HepG2 (cell line): ENCODE data around the gene FAM3A. TPM values are rescaled to one million over a fixed set of nuclear protein-coding genes. Genes with fewer than 3 reads are reported as not detected.
A peak's percentile ranks its signal among the peaks of the same experiment; 100 is the strongest.

Experiments used
- ATAC-seq: fragments of 200-7000 bp; cut with Tn5 transposase; 3 replicates; pipeline ENCODE4 v1.9.1; 2020; ENCODE audit warnings: mild to moderate bottlenecking, moderate library complexity
- BruUV-seq: library from RNA; stranded (reverse); fragments of 400-500 nt; replicated peaks from 2 replicates; lab custom pipeline; 2021; lab: Mats Ljungman, UMichigan
- CTCF ChIA-PET: fragments of 300-600 bp; formaldehyde crosslinking; extraction: SDS; loops from one replicate; lab custom pipeline; 2021; ENCODE audit warnings: low total read pairs, inconsistent platforms, low intra/inter-chr PET ratio; lab: Yijun Ruan, JAX
- POLR2A ChIA-PET: fragments of 350-600 bp; sonication (Branson Sonifier 250); formaldehyde crosslinking; loops from one replicate; lab custom pipeline; 2020; ENCODE audit warnings: antibody characterized with exemption, inconsistent platforms; lab: Yijun Ruan, JAX
- DNase-seq: peaks from one replicate; pipeline ENCODE4 v3.0.0-alpha.2; 2015; ENCODE audit warnings: low spot score
- FAIRE-seq: peaks from 3 replicates; lab custom pipeline; 2011; peaks lifted over from hg19 to GRCh38; lab: Jason Lieb, UNC
- H2AFZ ChIP-seq: one replicate; pipeline ENCODE4 v1.6.1; 2011; ENCODE audit warnings: low read length, inconsistent platforms
- H3K27ac ChIP-seq: fragments of 300-600 bp; 3 replicates; pipeline ENCODE4 v1.8.0; 2011; ENCODE audit warnings: mixed run types, mild to moderate bottlenecking, mixed read lengths, low read length, inconsistent platforms; ENCODE audit not compliant: insufficient read depth; ENCODE audit errors: extremely low read length
- H3K27me3 ChIP-seq, 2 experiments: fragments of 200-600 bp in 1 of 2; 2 replicates in 1 of 2; 3 replicates in 1 of 2; pipeline versions ENCODE4 v1.6.0 to v1.8.0; 2011; ENCODE audit warnings: low read length in 2 of 2, mild to moderate bottlenecking in 2 of 2, moderate library complexity in 2 of 2, inconsistent platforms in 1 of 2; ENCODE audit not compliant: insufficient read depth in 2 of 2, control insufficient read depth in 1 of 2
- H3K36me3 ChIP-seq, 2 experiments: fragments of 200-600 bp in 1 of 2; replicated peaks in 1 of 2; 2 replicates in 1 of 2; 3 replicates in 1 of 2; pipeline versions ENCODE4 v1.5.1 to v1.8.0; 2011; ENCODE audit warnings: low read length in 2 of 2, inconsistent platforms in 1 of 2; ENCODE audit not compliant: insufficient read depth in 2 of 2, control insufficient read depth in 1 of 2
- H3K4me1 ChIP-seq: 2 replicates; pipeline ENCODE4 v1.5.1; 2012; ENCODE audit warnings: low read length, inconsistent platforms; ENCODE audit not compliant: insufficient read depth
- H3K4me2 ChIP-seq: 2 replicates; pipeline ENCODE4 v1.6.0; 2011; ENCODE audit warnings: low read depth, low read length, inconsistent platforms
- H3K4me3 ChIP-seq, 3 experiments: fragments of 200-600 bp in 1 of 3; sonication (generic), shearing (Covaris generic) in 1 of 3; replicated peaks in 1 of 3; 2 replicates each; pipeline ENCODE4 v1.5.1; 2011 to 2016; ENCODE audit warnings: low read length in 3 of 3, inconsistent platforms in 2 of 3, low read depth in 2 of 3, mild to moderate bottlenecking in 2 of 3, control low read depth in 1 of 3, mixed read lengths in 1 of 3; ENCODE audit not compliant: insufficient read depth in 1 of 3
- H3K79me2 ChIP-seq: one replicate; pipeline ENCODE4 v1.6.1; 2011; ENCODE audit warnings: low read length, inconsistent platforms; ENCODE audit not compliant: insufficient read depth
- H3K9ac ChIP-seq: 2 replicates; pipeline ENCODE4 v1.6.0; 2011; ENCODE audit warnings: mild to moderate bottlenecking, low read depth, low read length, inconsistent platforms; ENCODE audit not compliant: insufficient read depth
- H3K9me3 ChIP-seq: 2 replicates; pipeline ENCODE4 v1.5.1; 2012; ENCODE audit warnings: mild to moderate bottlenecking, low read length
- H4K20me1 ChIP-seq: 2 replicates; pipeline ENCODE4 v1.6.0; 2011; ENCODE audit warnings: inconsistent platforms, mild to moderate bottlenecking, low read length, moderate library complexity; ENCODE audit not compliant: insufficient read depth
- ZSCAN25 ChIP-seq: sonication (generic); formaldehyde crosslinking; IDR thresholded peaks from 2 replicates; pipeline ENCODE4 v1.8.0; 2022; ENCODE audit warnings: mild to moderate bottlenecking, missing genetic modification reagents
- WGBS: methylation state at CpG from one replicate; pipeline ENCODE4 v1.1.6; 2017; ENCODE audit warnings: low lambda C conversion rate; 5-methylcytosine and 5-hydroxymethylcytosine counted together
- in situ Hi-C: cut with HindIII; loops from 2 replicates; pipeline ENCODE4 v1.10.0; 2017; ENCODE audit warnings: low pct_unique_long_range_greater_than_20kb; ENCODE audit not compliant: extremely low pct_ligation_motif_present
- intact Hi-C: fragments of 100-400 bp; cut with micrococcal nuclease; formaldehyde crosslinking; loops from one replicate; pipeline ENCODE4 v1.10.0; 2022; ENCODE audit not compliant: unreplicated experiment
- polyA plus RNA-seq, 8 experiments: library from polyadenylated mRNA; depleted of rRNA in 3 of 8; stranded (reverse) in 7 of 8; unstranded in 1 of 8; fragments of >200 nt; fragmentation: Illumina TruSeq in 4 of 8; extraction: Trizol in 4 of 8; gene quantifications; 2 replicates each; pipeline versions ENCODE4 v1.2.1 to v1.2.3, GENCODE V29; 2011 to 2016; ENCODE audit warnings: low read depth in 4 of 8, missing spikeins in 1 of 8, mixed read lengths in 1 of 8; ENCODE audit not compliant: insufficient read depth in 1 of 8
- total RNA-seq, 5 experiments: library from RNA; depleted of rRNA; stranded (reverse); fragments of >200 nt; fragmentation: Illumina TruSeq; extraction: Trizol; gene quantifications; 2 replicates each; pipeline ENCODE4 v1.2.3, GENCODE V29; 2016; ENCODE audit warnings: low read depth in 1 of 5
- TF ChIP-seq, protein P1 (sequence below): sonication (generic); formaldehyde crosslinking; IDR thresholded peaks from 2 replicates; pipeline ENCODE4 v1.4.0; 2020; ENCODE audit warnings: missing genetic modification reagents, borderline replicate concordance
- TF ChIP-seq, protein P2 (sequence below): sonication (generic); formaldehyde crosslinking; IDR thresholded peaks from 2 replicates; pipeline ENCODE4 v1.8.0; 2022; ENCODE audit warnings: mild to moderate bottlenecking, missing genetic modification reagents
- TF ChIP-seq, protein P3 (sequence below): sonication (generic); formaldehyde crosslinking; IDR thresholded peaks from 2 replicates; pipeline ENCODE4 v1.5.1; 2020; ENCODE audit warnings: mild to moderate bottlenecking, missing genetic modification reagents, moderate library complexity
- TF ChIP-seq, protein P4 (sequence below): sonication (generic); formaldehyde crosslinking; IDR thresholded peaks from 2 replicates; pipeline ENCODE4 v1.4.0; 2020; ENCODE audit warnings: mild to moderate bottlenecking, low read depth, missing genetic modification reagents
- TF ChIP-seq, protein P5 (sequence below): sonication (generic); formaldehyde crosslinking; IDR thresholded peaks from 2 replicates; pipeline ENCODE4 v1.4.0; 2020; ENCODE audit warnings: mild to moderate bottlenecking, missing genetic modification reagents

The FAM3A gene
- total and polyA plus RNA-seq, 2 of the 13 experiments (the other 11 are each of a cell fraction or from before 2014, with no cell fraction given) = 11.2 to 22.7 TPM

DNA sequence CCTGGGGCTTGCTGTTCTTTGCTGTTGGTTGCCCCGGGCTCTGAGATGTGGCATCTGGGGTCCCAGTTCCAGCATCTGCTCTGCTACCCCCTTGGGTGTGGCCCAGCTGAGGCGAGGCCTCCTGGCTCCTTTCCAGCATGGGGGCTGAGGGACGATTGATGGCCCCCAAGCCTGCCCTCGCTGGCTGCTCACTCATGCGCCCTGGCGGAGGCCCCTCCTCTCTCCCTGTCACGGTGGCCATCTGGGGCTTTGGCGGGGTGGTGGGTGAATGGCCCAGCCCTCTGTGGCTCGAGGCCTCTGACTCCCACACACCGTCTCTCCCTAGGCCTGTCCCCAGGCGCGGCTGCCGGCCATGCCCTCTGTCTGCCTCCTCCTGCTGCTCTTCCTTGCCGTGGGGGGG lies 56.2 kb downstream of the FAM3A start:
- Histone ChIP-seq H4K20me1 (no peaks in the 10 kb centered on the region), H3K4me2 (peak overlapping the region; percentile 73), H3K9me3 (no peaks in the 10 kb centered on the region)
- TF ChIP-seq, protein P1, sequence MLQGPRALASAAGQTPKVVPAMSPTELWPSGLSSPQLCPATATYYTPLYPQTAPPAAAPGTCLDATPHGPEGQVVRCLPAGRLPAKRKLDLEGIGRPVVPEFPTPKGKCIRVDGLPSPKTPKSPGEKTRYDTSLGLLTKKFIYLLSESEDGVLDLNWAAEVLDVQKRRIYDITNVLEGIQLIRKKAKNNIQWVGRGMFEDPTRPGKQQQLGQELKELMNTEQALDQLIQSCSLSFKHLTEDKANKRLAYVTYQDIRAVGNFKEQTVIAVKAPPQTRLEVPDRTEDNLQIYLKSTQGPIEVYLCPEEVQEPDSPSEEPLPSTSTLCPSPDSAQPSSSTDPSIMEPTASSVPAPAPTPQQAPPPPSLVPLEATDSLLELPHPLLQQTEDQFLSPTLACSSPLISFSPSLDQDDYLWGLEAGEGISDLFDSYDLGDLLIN (CRISPR knock-in tag) = no peak
- TF ChIP-seq ZSCAN25 = no peak
- TF ChIP-seq, protein P2, sequence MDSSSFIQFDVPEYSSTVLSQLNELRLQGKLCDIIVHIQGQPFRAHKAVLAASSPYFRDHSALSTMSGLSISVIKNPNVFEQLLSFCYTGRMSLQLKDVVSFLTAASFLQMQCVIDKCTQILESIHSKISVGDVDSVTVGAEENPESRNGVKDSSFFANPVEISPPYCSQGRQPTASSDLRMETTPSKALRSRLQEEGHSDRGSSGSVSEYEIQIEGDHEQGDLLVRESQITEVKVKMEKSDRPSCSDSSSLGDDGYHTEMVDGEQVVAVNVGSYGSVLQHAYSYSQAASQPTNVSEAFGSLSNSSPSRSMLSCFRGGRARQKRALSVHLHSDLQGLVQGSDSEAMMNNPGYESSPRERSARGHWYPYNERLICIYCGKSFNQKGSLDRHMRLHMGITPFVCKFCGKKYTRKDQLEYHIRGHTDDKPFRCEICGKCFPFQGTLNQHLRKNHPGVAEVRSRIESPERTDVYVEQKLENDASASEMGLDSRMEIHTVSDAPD = no peak
- TF ChIP-seq, protein P3, sequence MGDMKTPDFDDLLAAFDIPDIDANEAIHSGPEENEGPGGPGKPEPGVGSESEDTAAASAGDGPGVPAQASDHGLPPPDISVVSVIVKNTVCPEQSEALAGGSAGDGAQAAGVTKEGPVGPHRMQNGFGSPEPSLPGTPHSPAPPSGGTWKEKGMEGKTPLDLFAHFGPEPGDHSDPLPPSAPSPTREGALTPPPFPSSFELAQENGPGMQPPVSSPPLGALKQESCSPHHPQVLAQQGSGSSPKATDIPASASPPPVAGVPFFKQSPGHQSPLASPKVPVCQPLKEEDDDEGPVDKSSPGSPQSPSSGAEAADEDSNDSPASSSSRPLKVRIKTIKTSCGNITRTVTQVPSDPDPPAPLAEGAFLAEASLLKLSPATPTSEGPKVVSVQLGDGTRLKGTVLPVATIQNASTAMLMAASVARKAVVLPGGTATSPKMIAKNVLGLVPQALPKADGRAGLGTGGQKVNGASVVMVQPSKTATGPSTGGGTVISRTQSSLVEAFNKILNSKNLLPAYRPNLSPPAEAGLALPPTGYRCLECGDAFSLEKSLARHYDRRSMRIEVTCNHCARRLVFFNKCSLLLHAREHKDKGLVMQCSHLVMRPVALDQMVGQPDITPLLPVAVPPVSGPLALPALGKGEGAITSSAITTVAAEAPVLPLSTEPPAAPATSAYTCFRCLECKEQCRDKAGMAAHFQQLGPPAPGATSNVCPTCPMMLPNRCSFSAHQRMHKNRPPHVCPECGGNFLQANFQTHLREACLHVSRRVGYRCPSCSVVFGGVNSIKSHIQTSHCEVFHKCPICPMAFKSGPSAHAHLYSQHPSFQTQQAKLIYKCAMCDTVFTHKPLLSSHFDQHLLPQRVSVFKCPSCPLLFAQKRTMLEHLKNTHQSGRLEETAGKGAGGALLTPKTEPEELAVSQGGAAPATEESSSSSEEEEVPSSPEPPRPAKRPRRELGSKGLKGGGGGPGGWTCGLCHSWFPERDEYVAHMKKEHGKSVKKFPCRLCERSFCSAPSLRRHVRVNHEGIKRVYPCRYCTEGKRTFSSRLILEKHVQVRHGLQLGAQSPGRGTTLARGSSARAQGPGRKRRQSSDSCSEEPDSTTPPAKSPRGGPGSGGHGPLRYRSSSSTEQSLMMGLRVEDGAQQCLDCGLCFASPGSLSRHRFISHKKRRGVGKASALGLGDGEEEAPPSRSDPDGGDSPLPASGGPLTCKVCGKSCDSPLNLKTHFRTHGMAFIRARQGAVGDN (CRISPR knock-in tag) = peak; percentile 21; the same call in 1 of the 2 replicates
- TF ChIP-seq, protein P4, sequence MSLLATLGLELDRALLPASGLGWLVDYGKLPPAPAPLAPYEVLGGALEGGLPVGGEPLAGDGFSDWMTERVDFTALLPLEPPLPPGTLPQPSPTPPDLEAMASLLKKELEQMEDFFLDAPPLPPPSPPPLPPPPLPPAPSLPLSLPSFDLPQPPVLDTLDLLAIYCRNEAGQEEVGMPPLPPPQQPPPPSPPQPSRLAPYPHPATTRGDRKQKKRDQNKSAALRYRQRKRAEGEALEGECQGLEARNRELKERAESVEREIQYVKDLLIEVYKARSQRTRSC (CRISPR knock-in tag) = no peak
- TF ChIP-seq, protein P5, sequence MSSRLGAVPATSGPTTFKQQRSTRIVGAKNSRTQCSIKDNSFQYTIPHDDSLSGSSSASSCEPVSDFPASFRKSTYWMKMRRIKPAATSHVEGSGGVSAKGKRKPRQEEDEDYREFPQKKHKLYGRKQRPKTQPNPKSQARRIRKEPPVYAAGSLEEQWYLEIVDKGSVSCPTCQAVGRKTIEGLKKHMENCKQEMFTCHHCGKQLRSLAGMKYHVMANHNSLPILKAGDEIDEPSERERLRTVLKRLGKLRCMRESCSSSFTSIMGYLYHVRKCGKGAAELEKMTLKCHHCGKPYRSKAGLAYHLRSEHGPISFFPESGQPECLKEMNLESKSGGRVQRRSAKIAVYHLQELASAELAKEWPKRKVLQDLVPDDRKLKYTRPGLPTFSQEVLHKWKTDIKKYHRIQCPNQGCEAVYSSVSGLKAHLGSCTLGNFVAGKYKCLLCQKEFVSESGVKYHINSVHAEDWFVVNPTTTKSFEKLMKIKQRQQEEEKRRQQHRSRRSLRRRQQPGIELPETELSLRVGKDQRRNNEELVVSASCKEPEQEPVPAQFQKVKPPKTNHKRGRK (CRISPR knock-in tag) = no peak
- TF ChIP-seq, all 625 proteins: peak for 1
- Histone ChIP-seq H3K27ac (no peak overlapping the region), H3K36me3 (peaks cover 0 to 4% of the 10 kb centered on the region in 2 experiments; a peak in 3 of 5 replicates), H3K4me3 (peak overlapping the region in 2 of 3 experiments; percentile 79 to 87; a peak in 3 of 6 replicates), H3K27me3 (no peaks in the 10 kb centered on the region), H3K79me2 (peaks cover 9% of the 10 kb centered on the region), H3K4me1 (0 out of 2 replicates have a peak, but pooled peaks cover 4% of the 10 kb centered on the region), H3K9ac (0 out of 2 replicates have a peak overlapping the region, but pooled peaks have one; percentile 39), H2AFZ (no peak overlapping the region)
- WGBS = no CpG with 5 or more reads among the region's 14 CpGs
- intact Hi-C loops (no loop called here), in situ Hi-C loops (no loop called here)
- CTCF ChIA-PET = interaction anchor here (1.0 kb wide), 1 partner anchor 74 kb away, joined by 4 read pairs; no protein-coding TSS in a partner anchor
- FAIRE-seq (no peak), ATAC-seq (no peak), DNase-seq (no peak)
- POLR2A ChIA-PET = interaction anchor here (1.2 to 1.6 kb wide), 2 partner anchors 48 to 89 kb away, joined by 3 to 6 read pairs; partner anchors contain the start of gene TAFAZZIN
- no TSS peak for BruUV-seq
